Astrocyte of the hippocampus (primary cell): Measurements from ENCODE around the gene TCF7.

Source experiments
- DNase-seq: peaks from one replicate; pipeline ENCODE4 v3.0.0; 2011; ENCODE audit warnings: low read depth, low spot score

The TCF7 gene

DNA sequence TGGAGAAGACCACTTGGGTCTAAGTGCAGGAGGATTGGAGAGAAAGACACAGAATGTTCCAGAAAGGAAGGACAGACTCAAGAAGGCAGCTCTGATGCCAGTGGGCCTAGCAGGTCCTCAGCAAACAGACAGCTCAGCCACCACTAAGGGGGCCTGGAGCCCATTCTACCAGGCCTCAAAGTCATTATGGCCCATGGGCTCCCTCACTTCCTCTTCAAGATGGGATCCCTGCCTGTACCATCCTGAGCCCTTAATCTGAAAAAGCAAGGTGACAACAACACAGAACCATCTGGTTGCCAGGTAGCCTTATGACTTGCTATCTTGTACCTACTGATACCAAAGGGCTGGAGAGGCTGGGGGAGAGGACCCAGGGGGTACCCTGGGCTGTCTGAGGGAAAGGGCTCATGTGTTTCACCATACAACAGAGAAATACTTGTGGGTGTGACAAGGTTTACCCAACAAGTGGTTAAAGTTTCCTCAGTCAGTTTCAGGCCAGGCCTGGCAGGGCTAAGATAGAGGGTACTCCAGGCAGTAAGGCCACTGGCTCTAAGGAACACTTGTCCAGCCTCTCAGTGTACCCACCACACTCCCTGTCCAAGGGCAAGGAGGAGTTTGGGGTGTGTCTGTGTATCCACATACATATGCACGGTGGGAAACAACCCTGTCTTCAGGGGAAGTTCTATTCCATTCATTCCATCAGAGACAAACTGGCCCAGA, 30.7 kb downstream of the TCF7 start:
- no peak for DNase-seq

GRCh38 chr5:134145779-134146581, 31.5 kb downstream of the TCF7 start:
- peak; percentile 83 for DNase-seq

DNA sequence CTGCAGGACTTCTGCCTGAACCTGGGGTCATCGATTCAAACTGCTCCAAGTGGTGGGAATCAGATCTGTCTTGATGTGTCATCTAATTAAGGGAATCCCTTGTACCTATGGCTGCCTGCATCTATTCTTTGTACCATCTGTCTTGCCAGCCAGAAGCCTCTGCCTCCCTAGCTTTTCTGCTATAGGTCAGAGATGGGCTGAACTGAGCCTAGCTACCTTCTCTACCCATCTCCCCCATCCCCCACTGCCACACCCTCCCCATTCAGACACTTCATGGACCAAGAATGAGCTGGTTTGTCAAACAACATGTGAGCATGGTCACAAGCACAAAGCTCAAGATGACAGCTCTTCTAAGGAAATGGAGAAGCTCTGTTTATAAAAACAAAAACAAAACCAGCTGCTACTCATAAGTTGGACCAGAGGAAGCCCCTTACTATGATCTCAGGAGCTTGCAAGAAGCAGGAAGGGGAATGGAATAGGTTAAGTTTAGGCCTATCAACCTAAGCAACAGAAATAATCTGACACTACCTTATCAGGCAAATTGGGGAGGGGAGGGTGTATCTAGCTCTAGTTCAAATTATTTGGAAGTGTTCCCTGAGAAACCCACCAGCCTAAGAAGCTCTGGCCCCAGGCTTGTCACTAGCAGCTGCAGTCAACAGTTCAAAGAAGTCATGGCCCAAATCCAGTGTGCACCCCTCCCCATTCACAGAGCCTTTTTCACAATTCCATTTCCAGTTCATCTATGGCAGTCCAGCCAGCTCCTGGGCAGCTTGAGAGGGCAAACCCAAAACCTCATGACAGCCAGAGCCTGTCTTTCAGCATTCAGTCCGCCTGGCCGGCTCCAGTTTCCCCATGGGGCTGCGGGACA, 32.4 kb downstream of the TCF7 start:
- DNase-seq = no peak

- no peak for DNase-seq
Observed at GRCh38 chr5:134148316-134148715, 33.8 kb downstream of the TCF7 start.

GRCh38 chr5:134148986-134149539, 34.6 kb downstream of the TCF7 start:
- DNase-seq = no peak

DNA sequence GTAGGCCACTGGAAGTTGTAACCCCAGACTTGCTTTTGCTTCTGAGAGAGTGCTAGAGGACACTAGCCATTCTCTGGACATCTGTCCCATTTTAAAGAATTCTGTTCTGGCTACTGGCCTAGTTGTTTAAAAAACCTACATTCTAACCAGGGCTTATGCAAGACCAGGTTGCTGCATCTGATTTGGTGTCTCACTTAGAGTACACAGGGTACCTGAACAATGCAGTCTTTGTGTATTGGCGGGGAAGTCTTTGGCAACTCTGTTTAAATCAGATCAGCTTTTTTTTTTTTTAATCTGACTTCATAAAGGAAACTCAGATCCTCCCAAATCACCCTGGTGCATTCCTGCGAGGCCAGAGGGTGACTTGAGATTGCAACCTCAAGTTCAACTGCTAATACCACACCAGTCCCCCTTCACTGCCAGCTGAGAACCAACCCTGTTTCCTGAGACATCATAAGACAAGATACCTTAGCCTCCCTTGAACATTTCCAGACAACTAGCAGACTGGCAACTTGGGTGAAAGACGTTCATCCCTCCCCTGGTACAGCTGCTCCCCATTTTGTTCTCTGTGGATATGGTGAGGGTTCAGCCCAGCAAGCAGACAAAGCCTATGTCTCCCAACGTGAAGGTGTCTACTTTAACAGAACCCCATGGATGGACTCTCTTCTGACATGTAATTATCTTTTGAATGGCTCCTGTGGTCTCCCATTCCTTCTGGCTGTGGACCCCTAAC, 35.3 kb downstream of the TCF7 start:
- DNase-seq = peak; percentile 51

- no peak for DNase-seq
Observed at GRCh38 chr5:134151723-134152122, 37.2 kb downstream of the TCF7 start.

GRCh38 chr5:134152173-134152832, 37.8 kb downstream of the TCF7 start:
- DNase-seq = peak; percentile 34

DNA sequence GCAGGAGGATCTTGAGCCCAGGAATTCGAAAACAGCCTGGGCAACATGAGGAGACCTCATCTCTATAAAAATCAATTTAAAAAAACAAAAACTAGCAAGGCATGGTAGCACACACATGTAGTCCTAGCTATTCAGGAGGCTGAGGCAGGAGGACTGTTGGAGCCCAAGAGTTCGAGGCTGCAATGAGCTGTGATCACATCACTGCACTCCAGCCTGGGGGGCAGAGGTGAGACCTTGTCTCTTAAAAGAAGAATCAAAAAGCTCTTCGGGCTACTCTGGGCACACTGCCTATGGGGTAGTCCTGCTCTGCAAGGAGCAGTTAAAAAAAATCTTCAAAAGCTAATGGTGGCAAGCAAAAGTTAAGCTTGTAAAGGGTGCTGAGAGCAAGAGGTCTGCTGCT, 38.8 kb downstream of the TCF7 start:
- no peak for DNase-seq

GRCh38 chr5:134153657-134154056, 39.2 kb downstream of the TCF7 start:
- no peak for DNase-seq

DNA sequence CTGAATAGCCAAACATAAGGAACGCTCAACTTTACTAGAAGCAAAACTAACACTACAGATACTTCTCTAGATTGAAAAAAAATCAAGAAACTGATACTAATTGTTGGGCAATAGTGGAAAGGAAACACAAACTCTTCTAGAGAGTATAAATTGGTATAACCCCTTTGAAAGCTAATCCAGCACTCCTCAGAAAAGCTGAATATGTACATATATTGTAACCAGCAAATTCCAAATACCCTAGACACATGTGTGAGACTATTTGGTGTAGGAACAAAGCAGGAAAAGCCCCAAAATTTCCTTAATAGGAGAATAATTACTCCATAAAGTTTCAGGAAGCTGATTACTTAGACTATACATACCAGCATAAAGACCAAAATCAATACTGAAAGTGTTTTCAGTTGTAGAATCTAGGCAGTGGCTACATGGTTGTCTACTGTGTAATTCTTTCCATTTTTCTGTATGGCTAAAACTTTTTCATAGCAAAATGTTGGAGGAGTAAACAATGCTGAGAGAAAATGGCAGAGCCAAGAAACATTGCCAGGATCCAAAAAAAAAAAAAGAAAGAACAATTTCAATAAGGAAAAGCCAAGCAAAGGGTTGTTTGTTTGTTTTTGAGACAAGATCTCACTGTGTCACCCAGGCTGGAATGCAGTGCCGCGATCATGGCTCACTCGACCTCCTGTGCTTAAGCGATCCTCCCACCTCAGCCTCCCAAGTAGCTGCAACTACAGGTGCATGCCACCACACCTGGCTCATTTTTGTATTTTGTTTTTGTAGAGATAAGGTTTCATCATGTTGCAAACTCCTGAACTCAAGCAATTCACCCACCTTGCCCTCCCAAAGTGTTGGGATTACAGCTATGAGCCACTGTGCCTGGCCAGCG, 47.3 kb downstream of the TCF7 start:
- DNase-seq = no peak

- DNase-seq = no peak
Observed at GRCh38 chr5:134162592-134162991, 48.1 kb downstream of the TCF7 start.

GRCh38 chr5:134171972-134172371, 57.5 kb downstream of the TCF7 start:
- no peak for DNase-seq

DNA sequence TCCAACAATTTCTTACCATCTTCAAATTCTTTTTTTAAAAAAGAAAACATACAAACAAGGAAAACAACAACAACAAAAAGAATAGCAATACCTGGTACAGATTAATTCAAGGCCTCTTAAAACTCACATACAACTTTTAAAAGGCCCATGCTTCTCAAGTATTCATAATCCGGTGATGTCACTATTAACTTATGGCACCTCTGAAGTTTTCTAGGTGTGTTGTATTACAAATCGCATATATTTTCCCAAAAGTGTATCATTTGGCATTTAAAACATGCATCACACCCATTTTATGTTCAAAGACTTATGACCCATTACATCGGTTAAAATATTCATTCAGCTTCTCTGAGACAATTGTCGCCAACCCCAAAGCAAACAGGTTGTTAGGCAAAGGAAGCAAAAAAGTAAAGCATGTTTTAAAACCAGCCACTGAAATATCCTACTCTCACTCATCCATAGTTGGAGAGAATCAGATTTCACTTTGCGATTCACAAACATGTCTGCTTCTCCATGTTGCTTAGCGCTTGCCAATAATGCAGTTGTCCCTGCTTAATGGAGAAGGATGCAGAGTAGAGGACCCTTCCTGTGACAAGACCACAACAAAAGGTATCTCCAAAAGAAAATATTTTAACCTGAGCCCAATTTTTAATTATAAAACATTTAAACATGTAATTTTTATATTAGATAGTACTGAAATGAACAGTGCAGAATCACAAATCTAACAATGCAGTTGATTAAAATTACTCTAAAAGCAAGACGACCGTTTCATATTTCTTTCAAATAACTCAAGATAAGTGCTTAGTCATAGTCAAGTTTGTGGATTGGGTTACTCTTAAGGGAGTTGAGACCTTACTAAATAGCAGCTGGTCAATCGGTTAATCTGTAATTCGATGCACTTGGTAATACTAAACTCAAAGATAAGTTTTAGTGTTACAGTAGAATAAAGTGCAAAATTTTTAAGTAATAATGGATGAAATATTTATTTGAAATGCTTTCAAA, 60.7 kb downstream of the TCF7 start:
- DNase-seq = peak; percentile 52

DNA sequence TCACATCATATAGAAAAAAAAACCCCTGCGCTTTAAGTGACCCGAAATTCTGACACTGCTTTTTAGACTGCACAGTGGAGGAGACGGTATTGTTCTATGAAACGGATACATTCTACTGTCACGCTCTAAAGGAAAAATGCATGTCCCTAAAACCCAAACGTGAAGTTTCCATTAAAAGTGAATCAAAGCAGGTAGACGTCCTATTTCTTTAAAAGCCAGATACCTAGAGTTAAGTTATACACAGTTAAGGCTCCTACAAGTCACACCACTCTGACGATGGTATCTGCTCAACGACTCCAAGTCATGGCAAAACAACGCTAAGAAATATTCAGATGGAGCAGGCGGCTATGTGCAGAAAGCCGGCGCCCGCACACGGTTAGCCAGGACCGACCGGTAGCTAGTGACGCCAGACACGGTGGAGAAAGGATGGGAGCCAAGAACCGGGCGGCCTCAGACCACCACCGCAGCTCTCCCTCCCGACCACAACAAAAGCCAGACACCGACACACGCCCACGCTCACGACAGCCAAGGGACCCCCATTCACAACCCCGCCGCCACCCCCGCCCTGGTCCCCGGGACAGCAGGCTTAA, 61.5 kb downstream of the TCF7 start:
- peak; percentile 68 for DNase-seq

DNA sequence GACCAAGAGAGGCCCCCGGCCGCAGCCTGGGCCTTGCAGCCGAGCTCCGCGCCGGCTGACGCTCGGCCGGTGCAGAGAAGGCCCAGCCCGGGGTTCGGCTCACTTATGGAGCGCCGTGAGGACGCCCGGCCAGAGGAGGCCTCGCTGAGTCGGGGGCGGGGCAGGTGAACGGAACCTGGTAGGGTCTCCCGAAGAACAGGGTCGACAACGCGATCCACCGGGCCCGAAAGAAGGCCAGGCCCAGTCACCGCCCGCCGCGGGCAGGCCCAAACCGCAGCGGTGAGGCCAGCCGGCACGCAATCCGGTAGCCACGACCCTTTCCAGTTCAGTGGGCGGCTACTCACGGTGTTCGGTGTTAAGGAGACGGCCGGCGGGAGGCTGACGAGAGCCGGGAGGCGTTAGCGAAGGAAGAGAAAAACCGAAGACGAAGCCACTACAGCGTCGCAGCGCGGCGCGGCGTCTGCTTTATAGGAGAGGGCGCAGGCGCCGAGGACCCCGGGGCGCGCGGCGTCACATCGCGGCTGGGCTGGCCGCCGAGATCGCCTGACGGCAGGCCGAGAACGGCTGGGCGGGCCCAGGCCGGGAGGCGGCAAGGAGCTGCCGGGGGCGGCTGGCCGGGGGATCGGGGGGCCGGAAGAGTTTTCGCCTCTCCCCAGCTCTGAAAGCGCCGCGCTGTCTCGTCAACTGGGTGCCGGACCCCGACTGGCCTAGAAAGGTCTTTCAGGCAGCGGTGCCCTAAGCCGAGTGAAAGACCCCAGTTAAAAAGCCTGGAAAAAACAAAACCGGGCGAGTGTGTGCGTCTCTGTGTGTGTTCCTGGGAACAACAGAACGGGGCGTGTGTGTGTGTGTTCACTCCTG, 62.3 kb downstream of the TCF7 start, which contains the start of gene SKP1:
Gene SKP1, minus strand, starts transcription at position 440 of the 858 bp plus-strand sequence. CDS start 2,928 bp downstream, outside the sequence.
- peak; percentile 93 for DNase-seq
